GM23338 (cell line): ENCODE results near the gene SIK2. TPM values are rescaled to one million over a fixed set of nuclear protein-coding genes. Genes with fewer than 3 reads are reported as not detected.

ENCODE experiments used
- ATAC-seq: fragments of 200-7000 bp; cut with Tn5 transposase; 3 replicates; pipeline ENCODE4 v1.9.1; 2020
- DNase-seq: peaks from one replicate; pipeline ENCODE4 v3.0.0-alpha.2; 2015; ENCODE audit warnings: low spot score
- H2AFZ ChIP-seq: fragments of 200-600 bp; sonication (generic); 2 replicates; pipeline ENCODE4 v1.8.0; 2016; ENCODE audit warnings: antibody characterized with exemption, mild to moderate bottlenecking, moderate library complexity
- H3F3A ChIP-seq: fragments of 200-600 bp; sonication (generic); replicated peaks from 2 replicates; pipeline ENCODE4 v1.8.0; 2017; ENCODE audit warnings: antibody characterized with exemption, mixed run types, low read depth
- H3K27ac ChIP-seq: fragments of 200-600 bp; sonication (generic); 2 replicates; pipeline ENCODE4 v1.6.1; 2016; ENCODE audit warnings: low read depth
- H3K27me3 ChIP-seq: fragments of 200-600 bp; sonication (generic); 2 replicates; pipeline ENCODE4 v1.8.0; 2016; ENCODE audit warnings: mild to moderate bottlenecking, mixed run types, moderate library complexity; ENCODE audit not compliant: insufficient read depth
- H3K36me3 ChIP-seq: fragments of 200-600 bp; sonication (generic); 2 replicates; pipeline ENCODE4 v1.8.0; 2016; ENCODE audit warnings: mild to moderate bottlenecking; ENCODE audit not compliant: insufficient read depth
- H3K4me1 ChIP-seq: fragments of 200-600 bp; sonication (generic); 2 replicates; pipeline ENCODE4 v1.8.0; 2016; ENCODE audit warnings: mild to moderate bottlenecking, moderate library complexity; ENCODE audit not compliant: insufficient read depth
- H3K4me2 ChIP-seq: fragments of 200-600 bp; sonication (generic); 2 replicates; pipeline ENCODE4 v1.7.1; 2017; ENCODE audit warnings: mixed run types
- H3K4me3 ChIP-seq: fragments of 200-600 bp; sonication (generic); 2 replicates; pipeline ENCODE4 v1.6.1; 2016; ENCODE audit warnings: mixed run types
- H3K79me2 ChIP-seq: fragments of 200-600 bp; sonication (generic); replicated peaks from 2 replicates; pipeline ENCODE4 v1.8.0; 2017; ENCODE audit warnings: mild to moderate bottlenecking; ENCODE audit not compliant: insufficient read depth
- H3K9me2 ChIP-seq: fragments of 200-600 bp; sonication (generic); 2 replicates; pipeline ENCODE4 v1.8.0; 2017; ENCODE audit not compliant: insufficient read depth
- H4K20me1 ChIP-seq: fragments of 200-600 bp; sonication (generic); replicated peaks from 2 replicates; pipeline ENCODE4 v1.8.0; 2017; ENCODE audit warnings: mild to moderate bottlenecking; ENCODE audit not compliant: insufficient read depth
- H3K27ac Mint-ChIP-seq: 2 replicates; pipeline ENCODE4 v1.8.0; 2020; ENCODE audit warnings: inconsistent platforms, mild to moderate bottlenecking, moderate library complexity, mixed read lengths
- H3K27me3 Mint-ChIP-seq: 3 replicates; pipeline ENCODE4 v1.8.0; 2022; ENCODE audit warnings: low read depth, mild to moderate bottlenecking, moderate library complexity, mixed read lengths, inconsistent platforms; ENCODE audit not compliant: insufficient read depth, poor library complexity
- H3K36me3 Mint-ChIP-seq: 3 replicates; pipeline ENCODE4 v1.8.0; 2021; ENCODE audit warnings: low read depth, mild to moderate bottlenecking, inconsistent platforms, moderate library complexity, mixed read lengths
- H3K4me1 Mint-ChIP-seq: 3 replicates; pipeline ENCODE4 v1.8.0; 2020; ENCODE audit warnings: mild to moderate bottlenecking, inconsistent platforms, mixed read lengths
- H3K4me3 Mint-ChIP-seq: 3 replicates; pipeline ENCODE4 v1.8.0; 2021; ENCODE audit warnings: moderate library complexity, mild to moderate bottlenecking, inconsistent platforms, mixed read lengths
- H3K9me3 Mint-ChIP-seq: 3 replicates; pipeline ENCODE4 v1.8.0; 2020; ENCODE audit warnings: moderate library complexity, mild to moderate bottlenecking, inconsistent platforms, mixed read lengths
- CREB1 ChIP-seq: fragments of 250-450 bp; sonication (Bioruptor Pico); IDR thresholded peaks from 2 replicates; pipeline ENCODE4 v1.5.0; 2020; ENCODE audit warnings: low read depth, mild to moderate bottlenecking, moderate library complexity
- CTCF ChIP-seq, 2 experiments: fragments of 200-600 bp in 1 of 2; sonication (generic) in 1 of 2; conservative IDR thresholded peaks; 2 replicates each; pipeline versions ENCODE4 v1.5.1 to v1.6.1; 2016 to 2017; ENCODE audit warnings: antibody characterized with exemption in 2 of 2, low read depth in 2 of 2, mild to moderate bottlenecking in 2 of 2, moderate library complexity in 1 of 2
- EZH2 ChIP-seq: fragments of 200-600 bp; sonication (generic); IDR thresholded peaks from one replicate; pipeline ENCODE4 v1.8.0; 2017; ENCODE audit warnings: antibody characterized with exemption, mild to moderate bottlenecking, low read depth; ENCODE audit not compliant: unreplicated experiment
- EZH2phosphoT487 ChIP-seq: fragments of 200-600 bp; sonication (generic); IDR thresholded peaks from one replicate; pipeline ENCODE4 v1.8.1; 2018; ENCODE audit warnings: antibody characterized with exemption; ENCODE audit not compliant: unreplicated experiment
- JUNB ChIP-seq: IDR thresholded peaks from one replicate; pipeline ENCODE4 v1.6.1; 2016; ENCODE audit warnings: antibody characterized with exemption; ENCODE audit not compliant: unreplicated experiment
- NANOG ChIP-seq: IDR thresholded peaks from 2 replicates; pipeline ENCODE4 v1.6.1; 2016; ENCODE audit warnings: antibody characterized with exemption, borderline replicate concordance
- POLR2AphosphoS5 ChIP-seq: IDR thresholded peaks from 2 replicates; pipeline ENCODE4 v1.6.1; 2016; ENCODE audit warnings: antibody characterized with exemption, low read depth
- STAT1 ChIP-seq: IDR thresholded peaks from one replicate; pipeline ENCODE4 v1.6.1; 2016; ENCODE audit warnings: antibody characterized with exemption; ENCODE audit not compliant: unreplicated experiment
- ZNF114 ChIP-seq: fragments of 250-450 bp; sonication (Bioruptor Pico); IDR thresholded peaks from 2 replicates; pipeline ENCODE4 v1.5.0; 2020; ENCODE audit warnings: mild to moderate bottlenecking, moderate library complexity
- ZNF331 ChIP-seq: fragments of 250-450 bp; sonication (Bioruptor Pico); IDR thresholded peaks from 2 replicates; pipeline ENCODE4 v1.5.0; 2020; ENCODE audit warnings: low read depth, mild to moderate bottlenecking, moderate library complexity
- ZNF462 ChIP-seq: fragments of 250-450 bp; sonication (Bioruptor Pico); IDR thresholded peaks from 2 replicates; pipeline ENCODE4 v1.5.0; 2020; ENCODE audit warnings: mild to moderate bottlenecking, moderate library complexity
- polyA plus RNA-seq: library from polyadenylated mRNA; unstranded; fragments of >200 nt; fragmentation: Nextera tagmentation; extraction: Ambion mirVana; gene quantifications from 2 replicates; pipeline ENCODE4 v1.2.1, GENCODE V29; 2016
- total RNA-seq: library from RNA; depleted of rRNA; stranded (reverse); fragments of >200 nt; shearing (Covaris generic); gene quantifications from 2 replicates; pipeline ENCODE4 v1.2.3, GENCODE V29; 2014
- TF ChIP-seq, protein P1 (sequence below): IDR thresholded peaks from 2 replicates; pipeline ENCODE4 v1.6.1; 2016; ENCODE audit warnings: antibody characterized with exemption
- TF ChIP-seq, protein P2 (sequence below): IDR thresholded peaks from one replicate; pipeline ENCODE4 v1.6.1; 2018; ENCODE audit warnings: antibody characterized with exemption; ENCODE audit not compliant: unreplicated experiment

The SIK2 gene
- total and polyA plus RNA-seq, 2 experiments from 2014 or later = 2.3 to 6.7 TPM

DNA sequence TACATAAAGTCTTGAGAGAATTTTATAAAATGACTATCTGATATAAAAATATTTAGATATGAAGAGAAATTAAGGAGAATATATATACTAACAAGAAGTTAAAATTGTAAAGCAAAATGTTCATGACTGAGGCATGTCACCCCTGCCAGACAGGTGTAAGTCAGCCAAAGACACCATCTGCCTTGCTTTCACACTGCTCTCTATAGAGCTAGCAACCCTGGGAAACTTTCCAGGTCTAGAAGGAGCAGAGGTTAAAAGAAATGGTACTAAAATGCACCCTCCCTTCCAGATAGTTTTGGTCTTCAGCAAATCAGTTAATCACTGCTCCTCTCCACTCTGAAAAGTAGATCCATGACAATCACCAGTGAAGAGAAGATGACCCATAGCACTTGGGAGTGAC is 147.4 kb downstream of the SIK2 start:
- no peak overlapping the region for H3K4me3 Mint-ChIP-seq
- H3K4me1 ChIP-seq = no peaks in the 10 kb centered on the region
- no peaks in the 10 kb centered on the region for H3K9me3 Mint-ChIP-seq
- TF ChIP-seq POLR2AphosphoS5 (no peak), JUNB (no peak), ZNF114 (no peak), EZH2 (no peak), NANOG (no peak), STAT1 (no peak), CREB1 (CRISPR knock-in tag) (no peak), CTCF (conservative IDR thresholded peaks at IDR 0.05; ENCODE audit: low read depth in 2 of 2) (no peak), EZH2phosphoT487 (no peak), ZNF331 (CRISPR knock-in tag) (no peak), ZNF462 (no peak)
- TF ChIP-seq, protein P1, sequence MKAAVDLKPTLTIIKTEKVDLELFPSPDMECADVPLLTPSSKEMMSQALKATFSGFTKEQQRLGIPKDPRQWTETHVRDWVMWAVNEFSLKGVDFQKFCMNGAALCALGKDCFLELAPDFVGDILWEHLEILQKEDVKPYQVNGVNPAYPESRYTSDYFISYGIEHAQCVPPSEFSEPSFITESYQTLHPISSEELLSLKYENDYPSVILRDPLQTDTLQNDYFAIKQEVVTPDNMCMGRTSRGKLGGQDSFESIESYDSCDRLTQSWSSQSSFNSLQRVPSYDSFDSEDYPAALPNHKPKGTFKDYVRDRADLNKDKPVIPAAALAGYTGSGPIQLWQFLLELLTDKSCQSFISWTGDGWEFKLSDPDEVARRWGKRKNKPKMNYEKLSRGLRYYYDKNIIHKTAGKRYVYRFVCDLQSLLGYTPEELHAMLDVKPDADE = no peak
- TF ChIP-seq, protein P2, sequence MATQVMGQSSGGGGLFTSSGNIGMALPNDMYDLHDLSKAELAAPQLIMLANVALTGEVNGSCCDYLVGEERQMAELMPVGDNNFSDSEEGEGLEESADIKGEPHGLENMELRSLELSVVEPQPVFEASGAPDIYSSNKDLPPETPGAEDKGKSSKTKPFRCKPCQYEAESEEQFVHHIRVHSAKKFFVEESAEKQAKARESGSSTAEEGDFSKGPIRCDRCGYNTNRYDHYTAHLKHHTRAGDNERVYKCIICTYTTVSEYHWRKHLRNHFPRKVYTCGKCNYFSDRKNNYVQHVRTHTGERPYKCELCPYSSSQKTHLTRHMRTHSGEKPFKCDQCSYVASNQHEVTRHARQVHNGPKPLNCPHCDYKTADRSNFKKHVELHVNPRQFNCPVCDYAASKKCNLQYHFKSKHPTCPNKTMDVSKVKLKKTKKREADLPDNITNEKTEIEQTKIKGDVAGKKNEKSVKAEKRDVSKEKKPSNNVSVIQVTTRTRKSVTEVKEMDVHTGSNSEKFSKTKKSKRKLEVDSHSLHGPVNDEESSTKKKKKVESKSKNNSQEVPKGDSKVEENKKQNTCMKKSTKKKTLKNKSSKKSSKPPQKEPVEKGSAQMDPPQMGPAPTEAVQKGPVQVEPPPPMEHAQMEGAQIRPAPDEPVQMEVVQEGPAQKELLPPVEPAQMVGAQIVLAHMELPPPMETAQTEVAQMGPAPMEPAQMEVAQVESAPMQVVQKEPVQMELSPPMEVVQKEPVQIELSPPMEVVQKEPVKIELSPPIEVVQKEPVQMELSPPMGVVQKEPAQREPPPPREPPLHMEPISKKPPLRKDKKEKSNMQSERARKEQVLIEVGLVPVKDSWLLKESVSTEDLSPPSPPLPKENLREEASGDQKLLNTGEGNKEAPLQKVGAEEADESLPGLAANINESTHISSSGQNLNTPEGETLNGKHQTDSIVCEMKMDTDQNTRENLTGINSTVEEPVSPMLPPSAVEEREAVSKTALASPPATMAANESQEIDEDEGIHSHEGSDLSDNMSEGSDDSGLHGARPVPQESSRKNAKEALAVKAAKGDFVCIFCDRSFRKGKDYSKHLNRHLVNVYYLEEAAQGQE = no peak
- H3K4me2 ChIP-seq = no peak overlapping the region
- peaks cover 3% of the 10 kb centered on the region; the same call in 1 of the 2 replicates for H3F3A ChIP-seq
- H3K4me3 ChIP-seq = no peak overlapping the region
- H2AFZ ChIP-seq = no peak overlapping the region
- H4K20me1 ChIP-seq = peaks cover 14% of the 10 kb centered on the region
- ATAC-seq (no peak), DNase-seq (no peak)
- no peak overlapping the region for H3K27ac ChIP-seq
- peaks cover 69% of the 10 kb centered on the region for H3K36me3 ChIP-seq
- no peaks in the 10 kb centered on the region for H3K4me1 Mint-ChIP-seq
- H3K27me3 ChIP-seq = no peaks in the 10 kb centered on the region
- no peaks in the 10 kb centered on the region for H3K9me2 ChIP-seq
- H3K27ac Mint-ChIP-seq = no peak overlapping the region
- peaks cover 14% of the 10 kb centered on the region; the same call in 1 of the 2 replicates for H3K79me2 ChIP-seq
- H3K27me3 Mint-ChIP-seq = no peaks in the 10 kb centered on the region
- peaks cover 84% of the 10 kb centered on the region for H3K36me3 Mint-ChIP-seq
